Keratinocyte (primary cell): ENCODE results near the gene FLYWCH1. TPM values are rescaled to one million over a fixed set of nuclear protein-coding genes. Genes with fewer than 3 reads are reported as not detected.

Experiments used
- DNase-seq: peaks from one replicate; pipeline ENCODE4 v3.0.0-alpha.2; 2011; ENCODE audit warnings: low read depth, missing footprints, low spot score
- FAIRE-seq: peaks from 2 replicates; lab custom pipeline; 2011; peaks lifted over from hg19 to GRCh38; lab: Jason Lieb, UNC
- H2AFZ ChIP-seq: 2 replicates; pipeline ENCODE4 v1.6.0; 2012; ENCODE audit warnings: low read length, control low read depth, inconsistent platforms; ENCODE audit not compliant: control insufficient read depth
- H3K27ac ChIP-seq: 2 replicates; pipeline ENCODE4 v1.5.1; 2011; ENCODE audit warnings: low read length; ENCODE audit not compliant: control insufficient read depth, insufficient read depth
- H3K27me3 ChIP-seq: 3 replicates; pipeline ENCODE4 v1.6.0; 2011; ENCODE audit warnings: low read length; ENCODE audit not compliant: control insufficient read depth, insufficient read depth; ENCODE audit errors: extremely low read depth
- H3K36me3 ChIP-seq, 2 experiments: 2 replicates in 1 of 2; 3 replicates in 1 of 2; pipeline ENCODE4 v1.5.1; 2011; ENCODE audit warnings: low read length in 2 of 2, mild to moderate bottlenecking in 1 of 2; ENCODE audit not compliant: control insufficient read depth in 2 of 2, insufficient read depth in 2 of 2; ENCODE audit errors: extremely low read depth in 1 of 2
- H3K4me1 ChIP-seq: 3 replicates; pipeline ENCODE4 v1.5.1; 2011; ENCODE audit warnings: low read length; ENCODE audit not compliant: control insufficient read depth, insufficient read depth; ENCODE audit errors: extremely low read depth
- H3K4me2 ChIP-seq: 3 replicates; pipeline ENCODE4 v1.6.0; 2011; ENCODE audit warnings: low read depth, low read length; ENCODE audit not compliant: control insufficient read depth, insufficient read depth; ENCODE audit errors: extremely low read depth
- H3K4me3 ChIP-seq, 3 experiments: fragments of 200-600 bp in 1 of 3; sonication (generic) in 1 of 3; 2 replicates in 2 of 3; 3 replicates in 1 of 3; pipeline ENCODE4 v1.5.1; 2011 to 2016; ENCODE audit warnings: low read length in 3 of 3, mild to moderate bottlenecking in 3 of 3, control low read depth in 2 of 3, inconsistent platforms in 1 of 3, low read depth in 1 of 3, mixed read lengths in 1 of 3, mixed run types in 1 of 3, moderate library complexity in 1 of 3; ENCODE audit not compliant: control insufficient read depth in 2 of 3, insufficient read depth in 2 of 3; ENCODE audit errors: extremely low read depth in 1 of 3
- H3K79me2 ChIP-seq: 2 replicates; pipeline ENCODE4 v1.6.0; 2012; ENCODE audit warnings: low read length; ENCODE audit not compliant: control insufficient read depth, insufficient read depth
- H3K9ac ChIP-seq: 3 replicates; pipeline ENCODE4 v1.6.0; 2011; ENCODE audit warnings: low read length; ENCODE audit not compliant: control insufficient read depth, insufficient read depth; ENCODE audit errors: extremely low read depth
- H3K9me1 ChIP-seq: 3 replicates; pipeline ENCODE4 v1.6.0; 2011; ENCODE audit warnings: low read length; ENCODE audit not compliant: control insufficient read depth, insufficient read depth; ENCODE audit errors: extremely low read depth
- H3K9me3 ChIP-seq: 2 replicates; pipeline ENCODE4 v1.5.1; 2012; ENCODE audit warnings: low read depth, low read length; ENCODE audit not compliant: control insufficient read depth
- H4K20me1 ChIP-seq: 3 replicates; pipeline ENCODE4 v1.6.0; 2011; ENCODE audit warnings: low read length; ENCODE audit not compliant: control insufficient read depth, insufficient read depth; ENCODE audit errors: extremely low read depth
- CTCF ChIP-seq, 3 experiments: IDR thresholded peaks in 1 of 3; conservative IDR thresholded peaks in 1 of 3; optimal IDR thresholded peaks in 1 of 3; 2 replicates in 2 of 3; 3 replicates in 1 of 3; pipeline versions ENCODE3 to v1.5.1; 2011; ENCODE audit warnings: low read length in 3 of 3, mild to moderate bottlenecking in 3 of 3, moderate library complexity in 2 of 3, control low read depth in 1 of 3, inconsistent platforms in 1 of 3; ENCODE audit not compliant: insufficient read depth in 2 of 3; ENCODE audit errors: extremely low read depth in 1 of 3
- EZH2 ChIP-seq: IDR thresholded peaks from one replicate; pipeline ENCODE4 v1.6.1; 2012; ENCODE audit warnings: inconsistent platforms, mild to moderate bottlenecking, low read length, moderate library complexity
- dilution Hi-C: fragments of 300-500 bp; cut with MboI; formaldehyde crosslinking; loops from one replicate; pipeline ENCODE4 v1.7.0; 2020; ENCODE audit warnings: low sequenced_read_pairs; ENCODE audit not compliant: extremely low pct_ligation_motif_present
- polyA plus RNA-seq, 5 experiments: library from polyadenylated mRNA; depleted of rRNA in 3 of 5; stranded (reverse) in 3 of 5; stranded (forward) in 1 of 5; unstranded in 1 of 5; fragments of >200 nt; gene quantifications; 1 replicate in 1 of 5; 2 replicates in 3 of 5; 3 replicates in 1 of 5; pipeline versions ENCODE4 v1.2.1 to v1.2.3, GENCODE V29; 2011 to 2012; ENCODE audit warnings: missing spikeins in 2 of 5, low read depth in 1 of 5, low replicate concordance in 1 of 5

The FLYWCH1 gene
- polyA plus RNA-seq, 1 donor (not counting 4 experiments of a cell fraction or from before 2014, with no cell fraction given) = 16.2 TPM

- no peaks in the 10 kb centered on the region for H3K4me1 ChIP-seq
- no peak overlapping the region for H2AFZ ChIP-seq
- no peaks in the 10 kb centered on the region for H3K9me1 ChIP-seq
- H3K4me3 ChIP-seq = no peak overlapping the region
- H3K9me3 ChIP-seq = no peaks in the 10 kb centered on the region
- TF ChIP-seq EZH2 (no peak), CTCF (optimal IDR thresholded peaks at IDR 0.05 in 1 of 3, IDR thresholded peaks at IDR 0.05 in 1 of 3, conservative IDR thresholded peaks at IDR 0.05 in 1 of 3; ENCODE audit: extremely low read depth in 1 of 3, insufficient read depth in 2 of 3, low read length in 3 of 3) (no peak)
- no peak for FAIRE-seq
- DNase-seq = no peak
- no peaks in the 10 kb centered on the region for H3K79me2 ChIP-seq
- no peak overlapping the region for H3K27ac ChIP-seq
- no peak overlapping the region for H3K4me2 ChIP-seq
- H3K27me3 ChIP-seq = no peaks in the 10 kb centered on the region
- H3K9ac ChIP-seq = no peak overlapping the region
- H4K20me1 ChIP-seq = peaks cover 2% of the 10 kb centered on the region
- dilution Hi-C loops = no loop called here
- peaks cover 16 to 41% of the 10 kb centered on the region in 2 experiments for H3K36me3 ChIP-seq
Measured at GRCh38 chr16:2933136-2933535, 21.4 kb downstream of the FLYWCH1 start.

- no peak for FAIRE-seq
- H3K27me3 ChIP-seq = no peaks in the 10 kb centered on the region
- DNase-seq = no peak
- H3K4me3 ChIP-seq = no peak overlapping the region
- H3K9me1 ChIP-seq = no peaks in the 10 kb centered on the region
- H3K27ac ChIP-seq = no peak overlapping the region
- peaks cover 2% of the 10 kb centered on the region for H4K20me1 ChIP-seq
- no peak overlapping the region for H3K4me2 ChIP-seq
- H3K9me3 ChIP-seq = no peaks in the 10 kb centered on the region
- no peak for TF ChIP-seq CTCF (optimal IDR thresholded peaks at IDR 0.05 in 1 of 3, IDR thresholded peaks at IDR 0.05 in 1 of 3, conservative IDR thresholded peaks at IDR 0.05 in 1 of 3; ENCODE audit: extremely low read depth in 1 of 3, insufficient read depth in 2 of 3, low read length in 3 of 3)
- TF ChIP-seq EZH2 = no peak
- no peaks in the 10 kb centered on the region for H3K4me1 ChIP-seq
- no peak overlapping the region for H3K9ac ChIP-seq
- H3K36me3 ChIP-seq = peaks cover 17 to 39% of the 10 kb centered on the region in 2 experiments
- dilution Hi-C loops = no loop called here
- H3K79me2 ChIP-seq = no peaks in the 10 kb centered on the region
- no peak overlapping the region for H2AFZ ChIP-seq
Measured at GRCh38 chr16:2933701-2934100, 22.0 kb downstream of the FLYWCH1 start.
